Measurements from ENCODE around the gene GDF11.

The GDF11 gene

DNA sequence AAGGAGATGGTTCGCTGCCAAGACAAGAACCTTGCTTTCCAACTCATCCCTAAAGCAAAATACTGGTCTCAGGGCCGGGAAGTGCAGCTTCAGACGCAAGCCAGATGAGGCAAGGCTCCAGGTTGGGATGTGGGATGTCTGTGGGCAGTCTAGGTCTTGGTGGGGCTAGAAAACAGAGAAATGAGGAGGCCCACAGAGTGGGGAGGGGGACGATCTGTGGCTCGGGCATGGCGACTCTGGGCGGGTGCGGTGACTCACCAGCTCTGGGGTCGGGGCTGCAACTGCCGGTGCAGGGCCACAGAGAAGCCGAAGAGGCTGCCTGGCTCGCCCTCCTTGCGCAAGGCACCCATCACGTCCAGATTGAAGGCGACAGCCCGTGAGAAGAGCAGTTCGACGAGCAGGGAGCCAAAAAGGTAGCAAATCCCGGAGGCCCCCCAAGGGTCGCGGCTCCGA lies 35.7 kb upstream of the GDF11 start:
- peak overlapping the region; percentile 19 for H3K4me3 ChIP-seq (ENCODE audit: low read length)
- no peak for DNase-seq (ENCODE audit: low read depth)
- TF ChIP-seq CTCF (IDR thresholded peaks at IDR 0.05; ENCODE audit: insufficient read depth, low read depth, low read length, missing control alignments): no peak

GRCh38 chr12:55707841-55708694 lies 34.9 kb upstream of the GDF11 start, which contains the start of gene ITGA7:
TSS of gene ITGA7 (minus strand) at chr12:55707904. CDS start at chr12:55707682, 222 bp downstream.
- TF ChIP-seq CTCF (IDR thresholded peaks at IDR 0.05; ENCODE audit: insufficient read depth, low read depth, low read length, missing control alignments): no peak
- peak within 1 kb of the TSS; percentile 33 for H3K4me3 ChIP-seq (ENCODE audit: low read length)
- no peak for DNase-seq (ENCODE audit: low read depth)

GRCh38 chr12:55708695-55709233 lies 34.2 kb upstream of the GDF11 start:
- no peak for DNase-seq (ENCODE audit: low read depth)
- TF ChIP-seq CTCF (IDR thresholded peaks at IDR 0.05; ENCODE audit: insufficient read depth, low read depth, low read length, missing control alignments): no peak
- H3K4me3 ChIP-seq (ENCODE audit: low read length): no peak overlapping the region

- no peak for TF ChIP-seq CTCF (IDR thresholded peaks at IDR 0.05; ENCODE audit: insufficient read depth, low read depth, low read length, missing control alignments)
- no peak overlapping the region for H3K4me3 ChIP-seq (ENCODE audit: low read length)
- no peak for DNase-seq (ENCODE audit: low read depth)
Observed at GRCh38 chr12:55711786-55712553, 31.0 kb upstream of the GDF11 start.

- no peak overlapping the region for H3K4me3 ChIP-seq (ENCODE audit: low read length)
Observed at GRCh38 chr12:55712700-55713415, 30.1 kb upstream of the GDF11 start.

More at GRCh38 chr12:55712700-55713415, 30.1 kb upstream of the GDF11 start:
- no peak for TF ChIP-seq CTCF (IDR thresholded peaks at IDR 0.05; ENCODE audit: insufficient read depth, low read depth, low read length, missing control alignments)
- DNase-seq (ENCODE audit: low read depth): no peak
